22Rv1 (cell line): ENCODE data around the gene FOXN1.

Experiments
- CTCF ChIP-seq: fragments of 450-650 bp; IDR thresholded peaks from 2 replicates; pipeline ENCODE4 v1.5.1; 2017; ENCODE audit warnings: mild to moderate bottlenecking
- ZFX ChIP-seq: fragments of 450-650 bp; IDR thresholded peaks from 2 replicates; pipeline ENCODE4 v1.6.1; 2017; ENCODE audit warnings: antibody characterized with exemption, borderline replicate concordance

GRCh38 chr17:28563475-28563874 is 57.3 kb downstream of the FOXN1 start:
- TF ChIP-seq CTCF (no peak), ZFX (no peak)
